A673 (cell line): ENCODE data around the gene MFSD6.

Experiments used
- CTCF ChIP-seq: fragments of 300-800, 200-600 bp; sonication (generic); conservative IDR thresholded peaks from 2 replicates; pipeline ENCODE4 v1.5.1; 2017; ENCODE audit warnings: low read depth, mild to moderate bottlenecking, antibody characterized with exemption, low read length, moderate library complexity, mixed read lengths
- EZH2 ChIP-seq: fragments of 200-600 bp; sonication (generic); IDR thresholded peaks from 2 replicates; pipeline ENCODE4 v1.6.1; 2017; ENCODE audit warnings: borderline replicate concordance, low read depth, mild to moderate bottlenecking, mixed read lengths, antibody characterized with exemption, low read length; ENCODE audit not compliant: poor library complexity, severe bottlenecking

GRCh38 chr2:190486037-190486623, 78.0 kb downstream of the MFSD6 start:
- TF ChIP-seq EZH2: no peak
- TF ChIP-seq CTCF: no peak
